HAP-1 (cell line): Measurements from ENCODE around the gene PRKN.

ENCODE experiments used
- DNase-seq, 2 experiments: peaks; one replicate each; pipeline ENCODE4 v3.0.0-alpha.2; 2016 to 2020; ENCODE audit warnings: low spot score in 2 of 2
- H3K27me3 ChIP-seq: fragments of 250-450 bp; sonication (Bioruptor Pico); 2 replicates; pipeline ENCODE4 v1.5.1; 2020; ENCODE audit warnings: low read depth, mild to moderate bottlenecking, moderate library complexity
- H3K36me3 ChIP-seq: fragments of 250-450 bp; sonication (Bioruptor Pico); replicated peaks from 2 replicates; pipeline ENCODE4 v1.5.1; 2020; ENCODE audit warnings: mild to moderate bottlenecking
- H3K4me1 ChIP-seq: fragments of 250-450 bp; sonication (Bioruptor Pico); 2 replicates; pipeline ENCODE4 v1.5.1; 2020; ENCODE audit warnings: mild to moderate bottlenecking
- H3K4me3 ChIP-seq: fragments of 250-450 bp; sonication (Bioruptor Pico); 2 replicates; pipeline ENCODE4 v1.5.1; 2020; ENCODE audit warnings: mild to moderate bottlenecking, moderate library complexity
- H3K9me3 ChIP-seq: fragments of 250-450 bp; sonication (Bioruptor Pico); 2 replicates; pipeline ENCODE4 v1.5.1; 2020; ENCODE audit warnings: mild to moderate bottlenecking, moderate library complexity
- in situ Hi-C: fragments of 300-500 bp; cut with MboI; formaldehyde crosslinking; loops from 3 replicates; pipeline ENCODE4 v1.14.3; 2020; ENCODE audit warnings: low sequenced_read_pairs, inconsistent platforms, mixed read lengths

PRKN gene

GRCh38 chr6:161493576-161494118 lies 1233.9 kb downstream of the PRKN start:
- in situ Hi-C loops, result no loop called here
- no peak for DNase-seq

DNA sequence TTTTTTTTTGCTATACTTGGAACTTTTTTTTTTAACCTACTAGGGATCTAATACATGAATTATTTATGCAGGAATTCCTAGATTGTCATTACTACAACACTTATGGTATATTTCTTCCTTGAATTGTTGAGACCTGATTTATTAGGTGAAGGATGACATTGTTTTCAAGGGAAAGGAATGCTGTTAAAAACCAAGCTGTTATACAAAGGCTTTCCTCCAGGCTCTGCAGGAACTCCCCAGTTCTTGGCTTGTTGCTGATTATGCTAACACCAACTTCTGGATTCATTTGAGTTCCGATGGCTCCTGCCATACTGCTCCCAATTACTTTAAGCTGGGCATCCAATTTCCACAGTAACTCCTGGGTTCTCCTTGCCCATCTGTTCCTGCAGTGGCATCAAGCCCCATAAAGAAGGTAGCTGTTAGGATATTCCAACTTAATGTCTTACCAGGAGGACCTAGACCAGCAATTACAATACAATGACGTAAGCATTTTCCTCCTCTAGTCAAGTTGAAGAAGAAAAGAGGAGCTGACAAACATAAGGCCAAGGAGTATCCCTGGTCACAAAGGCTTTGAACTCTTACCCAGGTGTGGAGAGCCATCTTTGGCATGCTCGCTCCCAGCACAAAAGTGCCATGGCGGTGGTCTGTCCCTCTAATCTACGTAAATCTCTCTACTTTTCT lies 1237.8 kb downstream of the PRKN start:
- H3K9me3 ChIP-seq, result no peaks in the 10 kb centered on the region
- H3K27me3 ChIP-seq, result no peaks in the 10 kb centered on the region
- DNase-seq, result peak in 1 of 2 experiments; percentile 16
- H3K4me3 ChIP-seq, result no peak overlapping the region
- H3K4me1 ChIP-seq, result peaks cover 2% of the 10 kb centered on the region; the same call in 1 of the 2 replicates
- H3K36me3 ChIP-seq, result no peaks in the 10 kb centered on the region
- in situ Hi-C loops, result no loop called here

More at GRCh38 chr6:161493576-161494118, 1233.9 kb downstream of the PRKN start:
- H3K27me3 ChIP-seq, result no peaks in the 10 kb centered on the region
- no peak overlapping the region for H3K4me3 ChIP-seq
- peaks cover 2% of the 10 kb centered on the region; the same call in 1 of the 2 replicates for H3K4me1 ChIP-seq
- H3K36me3 ChIP-seq, result no peaks in the 10 kb centered on the region
- H3K9me3 ChIP-seq, result no peaks in the 10 kb centered on the region

DNA sequence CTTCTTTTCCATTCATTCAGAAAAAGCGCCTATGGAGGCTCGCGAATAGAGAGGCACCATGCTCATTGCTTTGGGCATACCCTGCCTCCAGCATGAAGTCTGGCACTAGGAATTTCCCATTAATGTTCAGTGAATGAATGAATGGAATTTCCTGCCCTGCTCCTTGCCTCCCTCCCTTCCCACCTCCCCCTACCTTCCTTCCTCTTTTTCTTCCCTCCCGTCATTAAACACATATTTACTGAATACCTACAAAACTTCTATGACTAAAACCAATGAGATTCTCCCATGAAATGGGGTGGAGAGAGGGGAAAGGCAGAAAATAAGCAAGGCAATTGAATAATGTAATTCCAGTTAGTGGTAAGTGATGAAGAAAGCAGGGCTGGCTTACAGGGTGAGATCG lies 1239.9 kb downstream of the PRKN start:
- no peak for DNase-seq
- peaks cover 4% of the 10 kb centered on the region for H3K4me1 ChIP-seq
- no peaks in the 10 kb centered on the region for H3K9me3 ChIP-seq
- no peaks in the 10 kb centered on the region for H3K36me3 ChIP-seq
- no peaks in the 10 kb centered on the region for H3K27me3 ChIP-seq
- no peak overlapping the region for H3K4me3 ChIP-seq
- in situ Hi-C loops, result no loop called here

DNA sequence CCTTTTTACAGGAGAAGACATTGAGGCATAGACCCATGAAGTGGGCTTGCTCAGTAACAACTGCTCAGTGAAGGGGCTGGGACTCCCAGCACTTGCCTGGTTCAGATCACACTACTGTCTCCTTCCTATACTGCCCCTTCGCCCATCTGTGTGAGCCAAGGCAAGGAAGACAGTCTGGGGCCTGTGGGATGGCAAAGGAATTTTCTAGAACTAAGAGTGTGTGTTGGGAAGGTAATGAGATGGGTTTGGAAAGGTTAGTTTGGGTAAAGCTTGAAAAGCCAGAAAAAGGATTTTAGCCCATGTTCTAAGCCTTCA lies 1240.4 kb downstream of the PRKN start:
- no peak overlapping the region for H3K4me3 ChIP-seq
- H3K4me1 ChIP-seq, result peaks cover 9% of the 10 kb centered on the region
- no peak for DNase-seq

DNA sequence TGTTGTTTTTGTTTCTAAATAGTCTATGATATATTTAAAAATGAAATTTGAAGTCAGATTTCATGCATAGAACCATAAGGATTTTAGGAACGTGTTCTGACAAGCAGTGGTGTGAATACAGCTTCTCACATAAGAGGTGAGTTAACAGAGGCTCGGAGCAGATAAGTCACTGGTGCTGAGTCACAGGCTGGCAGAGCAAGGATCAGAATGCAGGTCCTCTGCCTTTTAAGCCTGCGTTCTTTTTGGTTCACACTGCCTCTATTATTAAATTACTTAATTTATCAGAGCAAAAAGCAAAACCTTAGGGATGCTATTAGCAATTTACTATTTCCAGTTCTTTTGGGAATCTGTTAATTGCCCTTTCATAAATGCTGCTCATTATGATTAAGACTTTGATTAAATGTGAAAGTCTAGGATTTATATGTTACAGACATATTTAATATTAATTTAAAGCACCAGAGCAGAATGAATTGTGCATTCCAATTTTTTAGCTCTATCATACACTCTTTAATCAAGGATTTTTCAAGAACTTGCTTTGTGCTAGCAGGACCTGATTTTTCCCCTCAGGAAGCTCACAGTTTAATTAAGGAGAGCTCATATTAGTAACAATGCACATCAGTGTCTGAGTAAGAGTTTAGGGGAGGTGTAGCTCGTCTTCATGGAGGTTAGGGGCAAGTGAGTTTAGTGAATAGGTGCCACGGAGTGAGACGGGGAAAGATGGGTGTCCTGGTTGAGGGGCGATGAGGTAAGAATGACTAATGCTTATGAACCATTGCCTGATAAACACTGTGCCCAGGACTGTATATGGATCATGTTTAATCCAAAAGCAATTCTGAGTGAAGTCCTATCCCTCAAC lies 1241.0 kb downstream of the PRKN start:
- no peak for DNase-seq

More for the DNA sequence above, 1240.4 kb downstream of the PRKN start:
- H3K9me3 ChIP-seq, result no peaks in the 10 kb centered on the region
- no peaks in the 10 kb centered on the region for H3K36me3 ChIP-seq
- H3K27me3 ChIP-seq, result no peaks in the 10 kb centered on the region
- in situ Hi-C loops, result no loop called here

DNA sequence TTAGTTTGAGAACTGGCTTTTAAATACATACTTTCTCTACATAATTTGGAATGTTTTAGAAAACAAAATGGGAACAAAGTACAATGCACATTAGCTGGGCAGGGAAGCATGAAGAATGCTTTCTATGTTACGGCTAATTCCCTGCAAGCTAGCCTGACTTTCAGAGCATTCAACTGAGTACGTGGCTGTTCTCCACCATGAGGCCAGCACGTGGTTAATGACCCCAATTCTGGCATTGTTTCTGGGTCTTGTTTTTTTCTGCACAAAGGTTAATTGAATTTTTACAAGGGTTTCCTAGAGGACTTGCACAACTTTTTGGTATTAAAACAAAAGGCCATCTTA lies 1245.1 kb downstream of the PRKN start:
- in situ Hi-C loops, result no loop called here
- Histone ChIP-seq H3K27me3 (no peaks in the 10 kb centered on the region), H3K9me3 (no peaks in the 10 kb centered on the region), H3K36me3 (no peaks in the 10 kb centered on the region), H3K4me1 (peaks cover 17% of the 10 kb centered on the region), H3K4me3 (no peak overlapping the region)
- no peak for DNase-seq

More for the DNA sequence above, 1241.0 kb downstream of the PRKN start:
- Histone ChIP-seq H3K4me3 (no peak overlapping the region), H3K4me1 (peaks cover 11% of the 10 kb centered on the region), H3K36me3 (no peaks in the 10 kb centered on the region), H3K9me3 (no peaks in the 10 kb centered on the region), H3K27me3 (no peaks in the 10 kb centered on the region)
- in situ Hi-C loops, result no loop called here

GRCh38 chr6:161481786-161482516 lies 1245.6 kb downstream of the PRKN start:
- no peak overlapping the region for H3K4me3 ChIP-seq
- peaks cover 19% of the 10 kb centered on the region for H3K4me1 ChIP-seq
- H3K27me3 ChIP-seq, result no peaks in the 10 kb centered on the region
- no peak for DNase-seq
- no peaks in the 10 kb centered on the region for H3K9me3 ChIP-seq
- in situ Hi-C loops, result no loop called here
- H3K36me3 ChIP-seq, result no peaks in the 10 kb centered on the region

- H3K27me3 ChIP-seq, result no peaks in the 10 kb centered on the region
- no peak for DNase-seq
- no peak overlapping the region for H3K4me3 ChIP-seq
- H3K9me3 ChIP-seq, result no peaks in the 10 kb centered on the region
- no peaks in the 10 kb centered on the region for H3K36me3 ChIP-seq
- peaks cover 19% of the 10 kb centered on the region for H3K4me1 ChIP-seq
- in situ Hi-C loops, result no loop called here
Observed at GRCh38 chr6:161480421-161481155, 1247.0 kb downstream of the PRKN start.

DNA sequence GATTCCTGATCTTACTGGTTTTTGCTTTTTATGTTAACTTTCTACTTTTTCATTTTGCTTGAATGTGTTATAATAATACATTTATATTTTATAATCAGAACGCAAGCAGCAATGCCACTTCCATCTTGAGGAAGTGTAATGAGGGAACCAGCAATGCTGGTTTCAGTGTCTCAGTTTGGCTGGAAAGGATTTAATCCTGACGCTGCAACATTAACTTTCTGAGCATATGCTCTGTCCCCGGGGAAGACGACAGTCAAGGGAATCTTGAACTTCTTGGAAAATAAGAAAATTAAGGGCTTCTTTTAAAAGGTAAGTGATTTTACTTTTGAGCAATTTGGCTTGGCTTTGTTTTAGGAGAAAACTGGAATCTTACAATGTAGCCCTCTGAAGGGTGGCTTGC lies 1248.2 kb downstream of the PRKN start:
- Histone ChIP-seq H3K4me1 (peaks cover 19% of the 10 kb centered on the region), H3K4me3 (no peak overlapping the region), H3K36me3 (no peaks in the 10 kb centered on the region), H3K9me3 (no peaks in the 10 kb centered on the region), H3K27me3 (no peaks in the 10 kb centered on the region)
- in situ Hi-C loops, result no loop called here
- no peak for DNase-seq

DNA sequence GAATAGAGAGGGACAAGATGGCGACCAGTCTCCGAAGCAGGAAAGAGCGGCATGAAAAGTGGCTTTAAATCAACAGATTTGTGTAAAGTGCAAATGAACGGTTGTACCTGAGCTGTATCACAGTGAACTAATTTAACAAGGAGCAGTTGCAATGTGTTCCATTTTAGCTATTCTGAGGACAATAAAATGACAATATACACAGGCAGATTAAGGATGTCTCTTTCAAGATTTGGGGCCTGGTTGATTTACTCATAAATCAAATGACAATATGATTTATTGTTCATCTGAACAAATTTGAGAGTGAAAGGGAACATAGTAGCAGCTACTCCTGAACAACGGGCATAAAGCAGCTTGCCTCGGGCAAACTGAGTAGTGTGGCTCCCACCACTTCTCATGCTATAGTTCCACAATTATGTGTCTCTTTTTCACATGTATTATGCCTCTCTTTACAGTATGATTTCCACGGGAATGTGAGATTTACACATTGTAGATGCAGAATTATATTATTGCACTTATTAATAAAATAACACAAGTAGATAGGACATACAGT lies 1249.6 kb downstream of the PRKN start:
- Histone ChIP-seq H3K4me1 (peaks cover 19% of the 10 kb centered on the region), H3K27me3 (no peaks in the 10 kb centered on the region), H3K4me3 (no peak overlapping the region), H3K9me3 (no peaks in the 10 kb centered on the region), H3K36me3 (no peaks in the 10 kb centered on the region)
- peak; percentile 86 to 97 for DNase-seq
- in situ Hi-C loops, result no loop called here

GRCh38 chr6:161476711-161477110 lies 1250.9 kb downstream of the PRKN start:
- Histone ChIP-seq H3K27me3 (no peaks in the 10 kb centered on the region), H3K4me3 (no peak overlapping the region), H3K9me3 (no peaks in the 10 kb centered on the region), H3K36me3 (no peaks in the 10 kb centered on the region), H3K4me1 (peaks cover 11% of the 10 kb centered on the region)
- no peak for DNase-seq
- in situ Hi-C loops, result no loop called here

- Histone ChIP-seq H3K4me3 (no peak overlapping the region), H3K27me3 (no peaks in the 10 kb centered on the region), H3K4me1 (no peaks in the 10 kb centered on the region), H3K9me3 (no peaks in the 10 kb centered on the region), H3K36me3 (no peaks in the 10 kb centered on the region)
- no peak for DNase-seq
- in situ Hi-C loops, result no loop called here
Observed at GRCh38 chr6:161465403-161465802, 1262.2 kb downstream of the PRKN start.

DNA sequence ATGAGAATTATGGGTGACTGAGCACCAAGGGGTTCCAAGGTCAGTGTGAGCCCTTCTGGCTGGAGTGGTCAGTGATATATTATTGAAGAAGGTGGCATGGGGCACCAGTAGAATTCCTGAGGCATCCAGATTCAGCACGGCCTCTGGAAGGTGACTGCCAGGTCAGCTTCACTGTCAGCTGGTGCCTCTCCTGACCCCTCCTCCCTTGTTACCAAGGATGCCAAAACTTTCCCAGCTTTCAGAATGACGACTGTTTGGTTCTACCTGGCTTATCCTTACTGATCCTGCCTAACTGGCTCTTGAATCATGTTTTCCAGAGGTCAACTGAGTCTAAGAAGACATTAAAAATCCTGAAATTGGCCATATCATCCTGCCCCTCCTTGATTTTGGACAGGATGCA lies 1264.5 kb downstream of the PRKN start:
- no peak overlapping the region for H3K4me3 ChIP-seq
- H3K27me3 ChIP-seq, result no peaks in the 10 kb centered on the region
- in situ Hi-C loops, result no loop called here
- H3K4me1 ChIP-seq, result no peaks in the 10 kb centered on the region
- DNase-seq, result no peak
- H3K9me3 ChIP-seq, result no peaks in the 10 kb centered on the region
- H3K36me3 ChIP-seq, result no peaks in the 10 kb centered on the region
